Stimulated activated CD8-positive, alpha-beta memory T cell treated with anti-CD3 and anti-CD28 coated beads, Interleukin-12 subunit alpha, Interleukin-12 subunit beta, amount 100 ng/mL, for 4 hours (primary cell): Measurements from ENCODE around the gene TBC1D20.
A peak's percentile ranks its signal among the peaks of the same experiment; 100 is the strongest.
"Not testable (repeated sequence)": the region's sequence is repeated elsewhere in the genome, so short reads cannot be mapped to it uniquely, and the experiment has no call there.

Experiments
- DNase-seq: peaks from one replicate; pipeline ENCODE4 v3.0.0-alpha.2; 2020; ENCODE audit warnings: low read depth

TBC1D20 gene, protein sequence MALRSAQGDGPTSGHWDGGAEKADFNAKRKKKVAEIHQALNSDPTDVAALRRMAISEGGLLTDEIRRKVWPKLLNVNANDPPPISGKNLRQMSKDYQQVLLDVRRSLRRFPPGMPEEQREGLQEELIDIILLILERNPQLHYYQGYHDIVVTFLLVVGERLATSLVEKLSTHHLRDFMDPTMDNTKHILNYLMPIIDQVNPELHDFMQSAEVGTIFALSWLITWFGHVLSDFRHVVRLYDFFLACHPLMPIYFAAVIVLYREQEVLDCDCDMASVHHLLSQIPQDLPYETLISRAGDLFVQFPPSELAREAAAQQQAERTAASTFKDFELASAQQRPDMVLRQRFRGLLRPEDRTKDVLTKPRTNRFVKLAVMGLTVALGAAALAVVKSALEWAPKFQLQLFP

DNA sequence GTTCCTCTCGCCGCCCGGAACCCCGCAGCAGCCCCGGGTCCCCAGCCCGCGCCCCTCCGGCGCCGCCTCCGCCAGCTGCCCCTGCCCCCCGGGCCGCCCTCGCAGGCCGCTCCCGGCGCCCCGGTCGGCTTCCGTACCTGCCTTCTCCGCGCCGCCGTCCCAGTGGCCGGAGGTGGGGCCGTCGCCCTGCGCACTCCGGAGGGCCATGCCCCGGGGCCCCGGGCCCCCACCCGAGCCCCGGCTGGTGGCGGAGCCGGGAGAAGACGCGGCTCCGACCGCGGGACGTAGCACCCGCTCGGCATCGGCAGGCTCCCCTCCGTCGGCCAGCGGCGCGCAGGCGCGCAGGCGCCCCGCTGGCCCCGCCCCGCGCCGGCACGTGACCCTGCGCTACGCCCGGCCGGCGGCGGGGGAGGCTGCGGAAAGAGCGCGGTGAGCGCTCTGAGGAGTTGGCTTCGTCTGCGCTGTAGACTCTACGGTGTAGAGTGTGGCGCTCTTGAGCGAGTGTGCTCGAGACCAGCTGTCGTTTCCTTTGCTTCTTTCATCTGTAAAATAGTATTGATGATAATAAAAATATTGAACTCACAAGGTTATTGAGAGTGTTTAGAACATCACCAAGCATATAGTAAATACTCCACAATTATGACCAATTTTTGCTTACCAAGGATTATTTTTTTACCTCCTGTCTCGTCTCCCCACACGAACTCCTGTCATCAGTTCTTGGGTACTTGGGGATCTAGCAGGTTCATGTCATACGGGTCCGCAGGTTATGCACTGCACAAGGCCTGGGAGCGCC, at the start of gene TBC1D20:
Gene TBC1D20 (minus strand): TSS at position 335 of the 793 bp plus-strand sequence. CDS start 128 bp downstream, at position 207.
- peak; percentile 77 for DNase-seq

DNA sequence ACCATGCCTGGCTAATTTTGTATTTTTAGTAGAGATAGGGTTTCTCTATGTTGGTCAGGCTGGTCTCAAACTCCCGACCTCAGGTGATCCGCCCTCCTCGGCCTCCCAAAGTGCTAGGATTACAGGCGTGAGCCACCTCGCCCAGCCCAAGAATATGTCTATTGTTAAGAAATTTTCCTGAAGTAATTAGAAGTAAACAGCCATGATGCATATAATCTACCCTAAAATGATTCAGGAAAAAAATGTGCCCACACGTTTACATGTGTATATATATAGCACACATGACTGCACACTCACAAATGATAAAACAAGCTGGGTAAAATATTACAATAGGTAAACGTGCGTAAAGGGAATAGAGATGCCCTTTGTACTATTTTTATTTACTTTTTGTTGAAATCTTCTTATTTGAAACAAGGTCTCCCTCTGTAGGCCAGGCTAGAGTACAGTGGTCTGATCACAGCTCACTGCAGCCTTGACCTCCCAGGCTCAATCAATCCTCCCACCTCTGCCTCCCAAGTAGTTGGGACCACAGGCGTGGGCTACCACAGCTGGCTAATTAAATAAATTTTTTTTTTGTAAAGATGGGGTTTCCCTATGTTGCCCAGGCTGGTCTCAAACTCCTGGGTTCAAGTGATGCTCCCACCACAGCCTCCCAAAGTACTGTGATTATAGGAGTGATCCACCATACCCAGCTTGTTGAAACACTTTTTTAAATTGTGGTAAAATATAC, 48.2 kb upstream of the TBC1D20 start:
- DNase-seq: not testable (repeated sequence)

DNA sequence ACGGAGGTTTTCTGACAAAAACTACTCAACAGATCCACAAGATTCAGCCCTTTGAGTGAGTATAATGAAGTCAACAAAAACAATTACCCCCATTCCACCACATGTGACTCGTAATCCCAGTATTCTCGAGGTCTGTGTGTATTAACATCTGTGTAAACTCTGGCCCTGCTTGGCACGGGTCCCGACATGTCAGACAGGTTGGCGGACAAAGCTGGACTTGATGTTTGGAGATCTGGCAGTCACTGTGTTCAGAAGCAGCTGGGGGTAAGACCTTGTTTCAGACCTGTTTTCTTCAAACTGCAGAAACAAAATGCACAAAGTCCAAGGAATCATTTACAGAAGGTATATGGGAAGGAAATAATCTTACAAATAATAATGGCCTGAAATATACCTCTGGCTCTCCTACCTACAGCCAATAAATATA, 46.0 kb upstream of the TBC1D20 start:
- not testable (repeated sequence) for DNase-seq

DNA sequence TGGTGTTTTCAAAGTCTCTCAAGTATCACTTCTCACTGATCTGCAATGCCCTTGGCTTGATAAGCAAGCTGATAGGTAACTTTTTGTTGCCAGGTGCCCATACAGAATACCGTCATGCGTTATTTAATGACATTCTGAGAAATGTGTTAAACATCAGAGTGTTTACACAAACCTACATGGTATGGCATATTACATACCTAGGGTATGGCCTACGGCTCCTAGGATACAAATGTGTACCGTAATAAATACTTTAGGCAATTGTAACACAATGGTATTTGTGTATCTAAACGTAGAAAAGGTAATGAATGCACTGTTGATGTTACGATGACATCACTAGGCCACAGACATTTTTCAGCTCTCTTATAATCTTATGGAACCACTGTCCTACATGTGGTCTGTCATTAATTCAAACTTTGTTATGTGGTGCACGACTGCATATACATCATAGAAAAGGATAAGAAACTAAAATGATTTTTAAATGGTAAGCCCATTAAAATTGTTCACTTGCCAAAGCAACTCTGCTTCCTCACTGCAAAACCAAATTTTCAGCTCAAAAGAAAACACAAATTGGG, 45.5 kb upstream of the TBC1D20 start:
- no peak for DNase-seq

DNA sequence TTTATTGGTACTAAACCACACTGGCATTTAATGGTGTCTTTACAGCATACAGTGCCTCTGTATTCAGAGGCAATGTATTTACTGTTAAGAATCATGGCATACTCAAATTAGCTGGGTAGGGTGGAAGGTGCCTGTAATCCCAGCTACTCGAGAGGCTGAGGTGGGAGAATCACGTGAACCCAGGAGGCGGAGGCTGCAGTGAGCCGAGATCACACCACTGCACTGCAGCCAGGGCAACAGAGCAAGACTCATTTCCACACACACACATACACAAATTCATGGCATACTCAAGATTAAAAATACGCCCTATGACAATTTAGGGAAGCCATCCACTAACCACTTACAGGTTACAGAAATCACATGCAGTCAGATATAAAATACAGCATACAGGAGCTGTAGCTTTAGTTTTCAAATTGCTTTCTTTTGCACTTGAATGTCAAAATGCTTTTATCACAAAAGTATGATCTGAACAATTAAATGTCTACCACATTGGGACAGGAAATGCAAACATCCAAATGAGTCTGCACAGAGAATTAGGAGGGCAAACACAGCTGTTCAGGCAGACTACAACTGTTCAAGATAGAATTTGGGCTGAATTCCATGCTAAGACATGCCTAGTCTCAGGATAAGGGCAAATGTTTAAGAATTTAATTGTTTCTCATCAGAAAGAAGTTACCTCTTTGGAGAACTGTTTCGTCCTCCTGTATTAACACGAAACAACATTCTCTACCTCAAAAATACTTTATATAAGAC, 44.8 kb upstream of the TBC1D20 start:
- no peak for DNase-seq

DNA sequence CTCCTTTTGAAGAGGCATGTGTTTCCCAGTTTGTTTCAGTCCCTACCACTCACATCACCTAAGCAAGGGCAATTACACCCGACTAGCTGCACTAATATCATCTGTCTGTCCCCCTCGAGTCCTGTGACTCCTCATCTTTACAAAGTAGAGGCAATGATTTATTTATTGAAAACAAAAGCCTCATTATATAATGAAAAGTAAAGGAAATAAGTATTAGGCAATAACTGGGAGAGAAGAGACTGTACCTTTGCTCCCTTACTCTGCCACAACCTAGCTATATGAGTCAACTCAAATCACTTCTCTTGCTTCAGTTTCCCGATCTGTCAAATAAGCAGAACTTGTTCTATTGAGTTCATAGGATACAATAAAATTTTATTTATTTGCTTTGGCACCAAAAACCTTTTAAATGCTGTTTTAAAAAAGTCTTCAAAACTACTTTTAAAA, 42.3 kb upstream of the TBC1D20 start:
- DNase-seq: no peak

DNA sequence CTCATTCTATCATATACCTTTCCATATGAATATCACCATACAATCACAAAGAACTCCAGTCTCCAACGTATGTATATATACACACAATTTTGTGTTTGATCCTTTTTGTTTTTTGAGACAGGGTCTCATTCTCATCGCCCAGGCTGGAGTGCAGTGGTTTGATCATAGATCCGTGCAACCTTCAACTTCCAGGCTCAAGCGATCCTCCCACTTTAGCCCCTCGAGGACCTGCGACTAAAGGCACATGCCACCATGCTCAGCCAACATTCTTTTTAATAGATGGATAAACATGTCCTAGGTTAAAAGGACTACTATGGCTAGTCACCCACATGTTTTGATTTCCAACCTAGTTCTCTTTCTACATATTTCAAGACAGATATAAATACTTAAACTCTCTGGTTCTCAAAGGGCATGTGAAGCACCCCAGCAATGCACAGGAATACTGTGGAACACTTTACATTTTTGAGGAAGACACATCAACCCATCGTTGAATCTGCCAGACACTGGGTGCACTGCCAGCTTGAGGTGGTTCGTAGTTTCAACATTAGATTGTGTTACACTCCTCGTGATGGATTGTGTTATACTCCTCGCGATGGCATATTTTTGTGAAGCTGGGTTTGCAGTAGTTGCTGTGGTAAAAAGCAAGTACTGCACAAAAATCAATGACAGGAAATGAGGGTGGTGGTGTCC, 40.9 kb upstream of the TBC1D20 start:
- no peak for DNase-seq

DNA sequence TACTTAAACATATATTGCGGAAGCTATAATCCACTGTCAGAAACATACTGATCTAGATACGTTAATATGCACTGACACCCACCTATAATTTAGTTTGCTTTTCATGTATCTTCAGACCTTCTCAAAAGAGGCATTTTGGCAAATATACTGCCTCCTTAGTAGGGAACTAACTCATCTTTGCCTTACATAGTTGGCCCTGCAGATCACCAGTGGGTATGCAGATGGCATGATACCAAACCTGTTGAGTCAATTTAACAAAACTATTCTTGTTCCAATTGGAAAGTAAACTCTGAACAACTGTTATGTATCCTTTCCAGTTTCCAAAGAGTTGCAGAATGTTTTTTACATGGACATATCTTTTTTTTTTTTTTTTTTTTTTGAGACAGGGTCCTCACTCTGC, 35.6 kb upstream of the TBC1D20 start:
- no peak for DNase-seq

DNA sequence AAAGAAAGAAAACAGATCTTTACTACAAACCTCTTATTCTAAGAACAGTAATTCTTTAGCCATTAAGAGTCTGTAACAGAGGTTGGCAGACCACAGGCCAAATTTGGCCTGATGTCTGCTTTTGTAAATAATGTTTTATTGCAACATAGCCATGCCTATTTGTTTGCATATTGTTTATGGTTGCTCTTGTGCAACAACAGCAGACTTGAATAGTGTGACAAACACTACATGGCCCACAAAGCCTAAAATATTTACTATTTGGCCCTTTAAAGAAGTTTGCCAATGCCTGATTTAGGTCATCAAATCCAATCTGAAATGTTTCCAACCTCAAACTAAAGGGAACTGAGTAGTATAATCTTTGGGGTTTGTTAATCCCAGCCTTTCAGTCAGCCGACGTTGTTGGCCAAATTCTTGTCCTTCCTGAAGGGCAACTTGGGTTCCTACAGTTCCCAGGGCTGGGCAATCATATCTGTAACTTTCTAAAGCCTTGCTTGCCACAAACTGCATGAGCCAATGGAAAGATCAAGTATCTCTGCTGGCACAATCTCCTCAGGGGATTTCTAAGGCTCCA, 33.9 kb upstream of the TBC1D20 start:
- DNase-seq: no peak

DNA sequence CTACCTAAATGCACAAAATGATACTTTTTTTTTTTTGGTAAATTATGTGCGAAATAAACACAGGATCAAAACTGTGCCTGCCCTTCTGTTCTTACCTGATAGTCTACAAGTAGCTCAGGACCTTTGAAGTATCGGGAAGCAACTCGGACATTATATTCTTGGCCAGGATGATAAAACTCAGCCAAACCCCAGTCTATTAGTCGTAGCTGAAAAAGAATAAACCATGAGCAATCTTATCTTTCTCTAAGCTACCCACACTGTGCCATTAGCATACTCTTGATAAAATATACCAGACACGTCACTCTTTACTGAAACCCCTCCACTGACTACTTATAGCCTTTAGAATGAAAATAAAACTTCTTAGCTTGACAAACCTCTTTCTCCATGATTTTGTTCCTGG, 29.8 kb upstream of the TBC1D20 start:
- DNase-seq: no peak

DNA sequence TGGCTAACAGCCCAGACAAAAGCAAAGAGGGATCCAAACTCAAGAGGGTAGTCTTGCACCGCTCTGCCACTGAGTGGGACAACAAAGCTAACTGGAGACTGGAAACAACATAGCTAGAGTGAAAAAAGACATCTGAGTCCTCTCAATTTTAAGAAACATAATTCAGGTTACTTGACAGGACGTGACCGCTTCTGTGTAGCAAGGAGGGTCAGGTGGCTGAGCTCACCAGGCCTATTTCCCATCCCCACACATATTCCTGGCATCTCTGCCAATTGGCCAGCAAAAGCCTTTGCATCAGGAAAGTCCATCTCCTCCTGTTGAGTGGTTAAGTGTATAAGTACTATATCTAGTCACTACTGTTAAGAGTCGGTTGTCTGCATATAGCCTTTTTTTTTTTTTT, 25.3 kb upstream of the TBC1D20 start:
- no peak for DNase-seq

DNA sequence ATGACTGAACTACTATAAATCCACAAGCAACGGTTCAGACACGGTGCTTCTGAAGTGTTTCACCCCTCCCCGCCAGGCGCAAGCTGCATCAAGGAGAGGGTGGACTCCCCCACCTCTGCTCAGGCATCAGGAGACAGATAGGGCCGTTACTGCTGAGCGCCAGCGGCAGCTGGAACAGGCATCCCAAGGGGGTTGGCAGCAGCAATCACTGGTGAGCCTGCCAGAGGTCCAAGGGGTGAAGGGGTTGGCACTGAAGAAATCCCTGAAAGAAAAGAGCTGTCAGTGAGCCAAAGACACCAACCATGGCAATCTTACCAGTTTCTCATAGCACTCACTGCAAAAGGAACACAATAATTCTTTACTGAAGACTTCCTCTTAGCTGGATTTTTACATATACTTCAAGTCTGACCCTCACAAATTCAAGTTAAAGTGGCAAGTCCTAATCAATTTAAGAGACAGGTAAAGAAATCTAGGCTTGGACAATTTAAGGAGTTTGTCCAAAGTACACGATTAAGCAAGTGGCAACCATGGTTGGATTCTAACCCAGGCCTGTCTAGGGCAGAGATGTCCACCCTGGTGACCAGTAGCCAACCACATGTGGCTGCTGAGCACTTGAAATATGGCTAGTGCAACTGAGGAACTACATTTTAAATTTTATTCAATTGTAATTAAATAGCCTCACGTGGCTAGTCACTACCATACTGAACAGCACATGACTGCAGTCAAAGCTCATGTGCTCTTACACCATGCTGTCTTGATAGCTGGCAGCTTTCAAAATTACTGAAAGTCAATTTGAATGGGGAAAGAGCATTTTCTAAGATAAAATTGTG, 21.7 kb upstream of the TBC1D20 start:
- DNase-seq: no peak

DNA sequence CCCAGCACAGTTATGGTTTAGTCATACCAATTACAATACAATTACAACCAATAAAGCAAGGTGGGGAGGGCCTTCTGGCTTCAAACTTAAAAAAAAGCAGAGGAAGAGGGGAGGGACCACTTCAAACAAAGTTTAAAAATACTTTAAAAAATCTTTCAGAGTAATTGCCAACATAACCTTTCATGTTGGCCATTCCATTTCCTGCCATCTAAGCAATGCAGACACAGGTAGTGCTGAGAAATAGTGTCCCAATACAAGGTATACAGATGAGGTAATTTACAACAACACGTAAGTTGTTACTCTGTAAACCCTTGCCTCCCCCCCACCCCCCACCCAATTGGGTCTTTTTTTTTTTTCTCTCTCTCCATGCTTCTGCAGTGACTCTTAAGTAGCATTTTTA, 18.8 kb upstream of the TBC1D20 start:
- no peak for DNase-seq

DNA sequence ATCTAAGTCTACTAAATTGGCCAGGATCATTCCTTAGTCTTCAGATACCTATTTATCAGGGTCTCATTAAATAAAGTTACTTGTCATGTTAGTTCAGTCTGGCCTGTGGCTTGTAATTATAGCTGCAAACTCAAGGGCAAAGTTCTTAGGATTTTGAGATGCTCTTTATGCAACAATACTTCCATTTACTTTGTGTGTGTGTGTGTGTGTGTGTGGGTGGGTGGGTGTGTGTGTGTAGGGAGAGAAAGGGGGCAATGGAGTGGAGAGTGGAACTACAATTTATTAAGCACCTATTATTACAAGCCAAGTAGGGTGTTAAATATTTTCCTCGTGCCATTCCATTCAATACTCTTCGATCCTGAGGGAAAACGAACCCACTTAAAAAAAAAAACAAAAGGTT, 17.7 kb upstream of the TBC1D20 start:
- DNase-seq: no peak

DNA sequence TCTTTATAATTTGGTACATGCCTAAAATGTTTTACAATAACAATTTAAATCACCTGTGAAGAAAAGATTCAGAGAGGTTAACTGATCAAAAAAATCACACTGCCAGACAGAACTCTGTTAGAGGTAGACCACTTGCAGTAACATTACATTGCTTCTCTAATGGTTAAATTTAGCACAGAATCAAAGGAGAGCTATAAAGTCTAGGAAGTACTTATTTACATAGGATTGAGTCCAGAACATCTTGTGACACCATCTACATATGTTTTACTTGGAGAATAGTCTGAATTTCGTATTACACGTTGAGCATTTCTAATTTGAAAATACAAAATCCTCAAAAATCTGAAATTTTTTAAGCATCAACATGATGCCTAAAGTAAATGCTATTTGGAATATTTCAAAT, 17.2 kb upstream of the TBC1D20 start:
- no peak for DNase-seq

DNA sequence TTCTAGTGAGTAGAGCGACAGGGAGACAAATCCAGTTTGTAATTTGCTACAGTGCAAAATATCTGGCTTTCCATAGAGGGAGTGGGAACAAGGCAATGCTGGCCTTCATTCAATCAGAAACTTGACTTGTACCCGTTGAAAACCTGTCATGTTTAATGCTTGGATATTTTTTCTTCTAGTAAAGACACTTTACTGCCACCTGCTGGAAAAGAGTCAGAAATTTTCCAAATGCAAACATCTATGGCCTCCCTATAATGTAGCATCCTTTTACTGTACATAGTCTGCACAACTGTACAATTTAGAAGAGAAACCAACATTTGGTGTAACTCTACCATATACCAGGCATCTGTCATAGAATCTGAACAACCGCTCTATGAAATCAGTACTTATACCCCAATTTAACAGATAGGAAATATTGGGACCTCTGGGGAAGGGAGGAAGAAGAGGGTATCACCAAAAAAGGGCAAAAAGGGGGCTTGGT, 16.7 kb upstream of the TBC1D20 start:
- no peak for DNase-seq

DNA sequence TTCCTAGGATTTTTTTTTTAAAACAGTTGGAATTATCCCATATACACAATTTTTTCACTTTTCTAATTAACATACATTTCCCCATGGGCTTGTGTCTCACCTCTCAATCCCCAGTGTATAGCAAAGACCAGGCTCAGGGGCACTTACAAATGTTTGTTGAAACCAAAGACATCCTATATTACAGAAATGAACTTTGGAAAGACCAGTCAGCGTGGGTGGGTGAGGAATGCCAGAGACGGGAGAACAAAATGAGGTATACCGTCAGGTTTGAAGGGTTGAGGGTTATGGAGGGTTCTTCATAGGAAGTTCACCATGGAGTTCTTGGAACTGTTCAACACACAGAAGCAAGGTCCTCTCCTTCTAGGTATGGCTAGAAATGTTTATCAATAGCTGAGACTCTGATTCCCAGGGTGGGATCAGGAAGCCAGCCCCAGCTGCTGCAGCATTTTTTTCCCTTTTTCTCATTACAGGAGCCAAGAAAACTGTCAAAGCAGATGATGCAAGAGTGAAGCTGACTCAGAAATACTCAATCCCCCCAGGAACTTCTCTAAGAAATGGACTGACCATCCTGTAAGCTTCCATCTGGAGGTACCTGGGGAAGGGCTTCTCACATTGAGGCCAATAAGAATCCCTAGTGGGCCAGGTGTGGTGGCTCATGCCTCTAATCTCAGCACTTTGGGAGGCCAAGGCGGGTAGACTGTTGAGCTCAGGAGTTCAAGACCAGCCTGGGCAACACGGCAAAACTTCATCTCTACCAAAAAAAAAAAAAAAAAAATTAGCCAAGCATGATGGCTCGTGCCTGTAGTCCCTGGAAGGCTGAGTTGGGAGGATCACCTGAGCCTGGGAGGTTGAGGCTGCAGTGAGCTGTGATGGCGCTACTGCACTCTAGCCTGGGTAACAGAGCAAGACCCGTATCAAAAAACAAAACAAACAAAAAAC, 15.9 kb upstream of the TBC1D20 start:
- DNase-seq: no peak

DNA sequence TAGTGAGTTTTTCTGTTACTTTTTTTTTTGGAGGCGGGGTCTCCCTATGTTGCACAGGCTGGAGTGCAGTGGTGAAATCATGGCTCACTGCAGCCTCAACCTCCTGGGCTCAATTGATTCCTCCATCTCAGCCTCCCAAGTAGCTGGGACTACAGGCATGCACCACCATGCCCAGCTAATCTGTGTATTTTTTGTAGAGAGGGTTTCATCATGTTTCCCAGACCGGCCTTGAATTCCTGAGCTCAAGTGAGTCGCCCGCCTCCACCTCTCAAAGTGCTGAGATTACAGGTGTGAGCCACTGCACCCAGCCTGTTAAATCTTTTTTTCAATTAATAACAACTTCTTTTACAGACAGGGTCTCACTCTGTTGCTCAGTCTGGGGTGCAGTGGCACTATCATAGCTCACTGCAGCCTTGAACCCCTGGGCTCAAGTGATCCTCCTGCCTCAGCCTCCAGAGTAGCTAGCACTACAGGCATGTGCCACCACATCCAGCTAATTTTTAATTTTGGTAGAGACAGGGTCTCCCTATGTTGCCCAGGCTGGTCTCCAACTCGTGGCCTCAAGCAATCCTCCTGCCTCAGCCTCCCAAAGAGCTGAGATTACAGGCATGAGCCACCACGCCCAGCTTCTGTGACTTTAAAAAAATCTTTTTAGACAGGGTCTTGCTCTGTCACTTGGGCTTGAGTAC, 14.4 kb upstream of the TBC1D20 start:
- DNase-seq: not testable (repeated sequence)
